Spinal cord (tissue), 10 donors: ENCODE results near the gene CSNK2A3. TPM values are rescaled to one million over a fixed set of nuclear protein-coding genes. Genes with fewer than 3 reads are reported as not detected.
A peak's percentile ranks its signal among the peaks of the same experiment; 100 is the strongest.

Experiments used
- DNase-seq, 6 donors: peaks; one replicate each; pipeline versions ENCODE4 v3.0.0 to v3.0.0-alpha.2; 2013 to 2015; ENCODE audit warnings: low spot score in 6 of 6, low read depth in 4 of 6
- H3K27ac ChIP-seq: one replicate; pipeline ENCODE4 v1.5.1; 2013; ENCODE audit warnings: low read depth, low read length, control low read depth
- H3K27me3 ChIP-seq: one replicate; pipeline ENCODE4 v1.6.1; 2013; ENCODE audit warnings: low read length; ENCODE audit not compliant: control insufficient read depth, insufficient read depth
- H3K36me3 ChIP-seq: one replicate; pipeline ENCODE4 v1.6.1; 2013; ENCODE audit warnings: low read length; ENCODE audit not compliant: control insufficient read depth, insufficient read depth
- H3K4me1 ChIP-seq: one replicate; pipeline ENCODE4 v1.6.1; 2013; ENCODE audit warnings: low read length; ENCODE audit not compliant: control insufficient read depth, insufficient read depth
- H3K4me3 ChIP-seq: one replicate; pipeline ENCODE4 v1.5.1; 2013; ENCODE audit warnings: low read depth, low read length, control low read depth
- H3K9me3 ChIP-seq: one replicate; pipeline ENCODE4 v1.6.1; 2013; ENCODE audit warnings: low read length; ENCODE audit not compliant: control insufficient read depth, insufficient read depth
- whole genome bisulfite sequencing: methylation state at CpG from one replicate; pipeline ENCODE4 v1.1.5; 2013; ENCODE audit warnings: missing lambda C conversion rate; ENCODE audit not compliant: insufficient coverage; 5-methylcytosine and 5-hydroxymethylcytosine counted together
- polyA plus RNA-seq, 2 donors: library from polyadenylated mRNA; unstranded; fragments of 120-200 nt; gene quantifications; one replicate each; pipeline ENCODE4 v1.2.1, GENCODE V29; 2013; ENCODE audit not compliant: insufficient read length in 2 of 2
- total RNA-seq, 2 donors: library from RNA; depleted of rRNA in 1 of 2; stranded (reverse); fragments of 120-200 nt in 1 of 2; fragments of >200 nt in 1 of 2; gene quantifications; one replicate each; pipeline versions ENCODE4 v1.2.3 to v1.2.4, GENCODE V29; 2013 to 2014
- donor health status: healthy.

Gene CSNK2A3
- total and polyA plus RNA-seq, 4 donors, result 2.0 to 4.5 (median 3.1) TPM

DNA sequence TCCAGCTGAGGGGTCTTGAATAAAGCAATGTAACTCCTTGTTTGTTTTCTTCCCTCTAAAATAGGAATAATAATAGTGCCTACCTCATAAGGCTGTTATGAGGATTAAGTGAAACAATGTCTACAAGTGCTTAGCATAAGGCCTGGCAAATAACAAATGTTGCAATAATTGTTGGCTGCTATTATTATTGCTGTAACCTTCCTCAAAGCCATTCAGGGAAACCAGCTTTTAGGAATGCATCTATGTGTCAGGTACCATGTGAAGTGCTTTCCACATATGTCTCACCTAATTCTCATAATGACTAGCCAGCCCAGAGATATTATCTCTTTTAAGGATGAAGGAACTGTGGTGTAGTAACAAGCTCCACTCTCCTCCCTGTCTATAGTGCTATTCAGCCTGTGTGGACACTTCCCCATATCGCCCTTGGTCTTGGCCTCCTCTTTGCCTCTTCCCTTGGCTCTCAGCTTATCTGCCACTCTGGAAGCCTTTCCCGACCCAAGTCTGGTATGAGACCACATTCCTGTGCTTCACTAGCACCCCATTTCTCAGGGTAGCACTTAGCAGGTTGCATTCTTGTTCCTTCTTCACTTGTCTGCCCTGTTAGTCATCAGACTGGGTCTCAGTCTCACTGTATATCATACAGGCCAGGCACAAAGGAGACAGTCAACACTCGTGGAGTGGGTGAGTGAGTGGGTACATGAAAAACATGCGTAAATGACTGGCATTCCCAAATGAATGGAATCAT lies 23.8 kb downstream of the CSNK2A3 start:
- H3K36me3 ChIP-seq, result no peaks in the 10 kb centered on the region
- WGBS, result 83% methylated on average over 4 of the region's 4 CpGs

DNA sequence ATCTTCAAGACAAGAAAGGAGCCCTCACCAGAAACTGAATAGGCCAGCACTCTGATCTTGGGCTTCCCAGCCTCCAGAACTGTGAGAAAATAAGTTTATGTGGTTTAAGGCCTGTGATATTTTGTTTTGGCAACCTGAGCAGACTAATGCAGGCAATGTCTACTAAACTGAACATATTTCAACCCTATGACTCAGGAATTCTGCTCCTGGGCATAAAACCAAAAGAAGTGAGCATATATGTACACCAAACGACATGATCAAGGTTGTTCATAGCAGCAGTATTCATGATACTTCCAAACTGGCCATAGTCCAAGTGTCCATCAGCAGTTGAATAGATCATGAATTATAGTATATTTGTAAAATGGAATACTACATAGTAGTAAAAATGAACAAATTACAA lies 29.0 kb downstream of the CSNK2A3 start:
- H3K4me3 ChIP-seq, result no peak overlapping the region
- H3K27me3 ChIP-seq, result no peaks in the 10 kb centered on the region
- no peak for DNase-seq
- H3K36me3 ChIP-seq, result no peaks in the 10 kb centered on the region
- H3K27ac ChIP-seq, result no peak overlapping the region
- no CpG with 5 or more reads among the region's 1 CpG for WGBS
- H3K4me1 ChIP-seq, result no peaks in the 10 kb centered on the region
- H3K9me3 ChIP-seq, result no peaks in the 10 kb centered on the region

More for the DNA sequence above, 23.8 kb downstream of the CSNK2A3 start:
- Histone ChIP-seq H3K4me3 (no peak overlapping the region), H3K9me3 (no peaks in the 10 kb centered on the region), H3K27me3 (no peaks in the 10 kb centered on the region), H3K4me1 (no peaks in the 10 kb centered on the region), H3K27ac (no peak overlapping the region)
- no peak for DNase-seq

DNA sequence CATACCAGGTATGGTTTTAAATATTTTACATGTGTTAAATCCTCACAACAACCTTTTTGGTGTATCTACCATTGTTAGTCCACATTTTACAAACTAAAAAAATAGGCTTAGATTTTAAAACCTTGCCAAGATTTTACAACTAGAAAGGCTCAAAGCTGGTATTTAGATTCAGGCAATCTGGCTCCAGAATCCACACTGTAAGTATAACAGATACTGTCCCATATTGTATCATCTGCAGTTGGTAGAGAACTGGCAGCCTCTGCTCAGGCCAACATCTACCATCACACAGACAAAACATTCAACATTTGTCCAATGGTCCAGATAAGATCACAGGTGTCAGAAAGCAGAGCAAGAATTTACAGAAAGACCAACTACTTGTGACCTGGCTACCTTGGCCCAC lies 30.9 kb downstream of the CSNK2A3 start:
- Histone ChIP-seq H3K4me3 (no peak overlapping the region), H3K27me3 (no peaks in the 10 kb centered on the region), H3K36me3 (no peaks in the 10 kb centered on the region), H3K4me1 (no peaks in the 10 kb centered on the region), H3K27ac (no peak overlapping the region), H3K9me3 (no peaks in the 10 kb centered on the region)
- peak in 1 of 6 donors; percentile 56 for DNase-seq

DNA sequence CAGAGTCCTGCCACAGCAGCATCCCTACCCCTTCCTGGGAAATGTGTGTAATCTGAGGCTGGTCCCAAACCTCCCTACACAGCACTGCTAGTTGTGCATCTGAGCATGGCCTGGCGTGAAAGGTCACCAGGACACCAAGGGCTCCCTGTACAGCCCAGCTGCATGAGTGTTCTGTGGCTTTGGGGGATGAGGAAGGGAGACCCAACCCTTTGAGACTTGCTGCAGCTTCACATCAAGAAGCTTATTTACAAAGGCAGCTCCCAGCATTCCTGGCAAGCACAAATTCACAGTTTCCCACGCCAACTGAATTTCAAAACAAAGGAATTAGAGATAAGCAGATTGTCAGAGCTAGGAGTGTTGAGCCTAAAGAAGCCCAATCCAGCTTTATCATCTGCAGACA lies 32.2 kb downstream of the CSNK2A3 start:
- DNase-seq, result peak in 1 of 6 donors; percentile 89
- Histone ChIP-seq H3K4me1 (no peaks in the 10 kb centered on the region), H3K9me3 (no peaks in the 10 kb centered on the region), H3K36me3 (no peaks in the 10 kb centered on the region), H3K27me3 (no peaks in the 10 kb centered on the region), H3K4me3 (no peak overlapping the region), H3K27ac (no peak overlapping the region)
- no CpG with 5 or more reads among the region's 2 CpGs for WGBS

DNA sequence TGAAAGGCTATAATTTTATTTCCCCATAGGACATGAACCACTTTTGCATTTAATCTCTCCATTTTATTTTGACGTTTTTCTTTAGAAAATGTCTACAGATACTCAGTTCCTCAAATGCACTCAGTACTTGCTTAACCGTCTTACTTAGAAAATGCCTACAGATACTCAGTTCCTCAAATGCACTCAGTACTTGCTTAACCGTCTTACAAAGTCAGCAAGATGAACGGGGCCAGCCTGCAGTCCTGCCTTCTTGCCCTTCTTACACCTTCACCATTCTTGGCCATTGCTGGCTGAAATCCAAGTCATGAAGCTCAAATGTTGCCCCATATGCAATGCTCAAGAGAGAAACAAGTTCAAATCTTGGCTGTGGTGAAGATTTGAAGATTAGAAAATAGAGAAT lies 34.1 kb downstream of the CSNK2A3 start:
- Histone ChIP-seq H3K36me3 (no peaks in the 10 kb centered on the region), H3K27ac (no peak overlapping the region), H3K4me1 (peaks cover 2% of the 10 kb centered on the region), H3K9me3 (no peaks in the 10 kb centered on the region), H3K27me3 (no peaks in the 10 kb centered on the region), H3K4me3 (no peak overlapping the region)
- DNase-seq, result no peak
- WGBS, result 89% methylated on average over 3 of the region's 4 CpGs

DNA sequence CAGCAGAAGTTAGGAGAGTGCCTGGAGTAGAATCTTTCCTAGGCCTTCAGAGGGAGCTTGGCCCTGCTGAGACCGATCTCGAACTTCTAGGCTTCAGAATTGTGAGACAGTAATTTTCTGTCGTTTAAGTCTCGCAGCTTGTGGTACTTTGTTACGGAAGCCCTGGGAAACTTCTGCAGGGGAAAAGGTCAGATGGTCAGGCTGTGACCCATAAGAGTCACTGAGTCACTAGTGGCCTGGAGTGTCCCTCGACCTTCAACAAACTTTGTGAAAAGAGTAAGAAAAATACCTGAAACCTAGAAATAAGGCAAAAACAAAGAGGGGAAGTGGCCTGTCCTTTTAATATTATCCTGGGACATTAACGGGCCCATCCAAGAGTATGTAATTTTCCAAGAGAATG lies 34.6 kb downstream of the CSNK2A3 start:
- no peaks in the 10 kb centered on the region for H3K27me3 ChIP-seq
- H3K27ac ChIP-seq, result no peak overlapping the region
- no peak for DNase-seq
- WGBS, result 98% methylated on average over 5 of the region's 7 CpGs
- H3K4me3 ChIP-seq, result no peak overlapping the region
- H3K9me3 ChIP-seq, result no peaks in the 10 kb centered on the region
- H3K4me1 ChIP-seq, result peaks cover 3% of the 10 kb centered on the region
- H3K36me3 ChIP-seq, result no peaks in the 10 kb centered on the region

DNA sequence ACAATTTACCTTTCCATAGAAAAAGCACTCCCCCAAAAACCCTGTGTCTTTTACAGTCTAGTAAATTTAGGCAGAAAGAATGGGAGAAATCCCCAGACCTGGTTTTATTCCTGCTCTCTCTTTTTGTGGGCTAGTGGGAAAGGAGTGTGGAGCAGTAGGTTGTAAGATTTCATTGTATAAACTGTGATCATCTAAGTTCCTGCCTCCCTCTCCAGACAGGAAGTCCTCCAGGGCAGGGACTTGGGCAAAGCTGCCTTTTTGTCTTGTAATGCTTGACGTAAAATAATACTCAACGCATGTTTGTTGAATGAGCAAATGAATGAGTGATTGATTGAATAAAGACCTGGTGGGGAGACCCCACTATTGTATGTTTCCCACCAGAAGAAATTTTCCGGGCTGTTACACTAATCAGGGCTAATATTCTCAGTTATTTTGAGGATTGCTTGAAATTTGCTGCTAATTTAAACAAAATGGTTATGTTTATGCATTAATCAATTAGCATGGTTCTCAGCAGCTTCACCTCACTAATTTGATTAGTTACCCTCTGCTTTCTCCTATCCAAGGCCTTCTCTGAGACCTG lies 36.3 kb downstream of the CSNK2A3 start:
- H3K36me3 ChIP-seq, result no peaks in the 10 kb centered on the region
- WGBS, result no CpG with 5 or more reads among the region's 3 CpGs
- peaks cover 3% of the 10 kb centered on the region for H3K4me1 ChIP-seq
- H3K27ac ChIP-seq, result no peak overlapping the region
- DNase-seq, result no peak
- H3K4me3 ChIP-seq, result no peak overlapping the region
- no peaks in the 10 kb centered on the region for H3K27me3 ChIP-seq
- no peaks in the 10 kb centered on the region for H3K9me3 ChIP-seq

DNA sequence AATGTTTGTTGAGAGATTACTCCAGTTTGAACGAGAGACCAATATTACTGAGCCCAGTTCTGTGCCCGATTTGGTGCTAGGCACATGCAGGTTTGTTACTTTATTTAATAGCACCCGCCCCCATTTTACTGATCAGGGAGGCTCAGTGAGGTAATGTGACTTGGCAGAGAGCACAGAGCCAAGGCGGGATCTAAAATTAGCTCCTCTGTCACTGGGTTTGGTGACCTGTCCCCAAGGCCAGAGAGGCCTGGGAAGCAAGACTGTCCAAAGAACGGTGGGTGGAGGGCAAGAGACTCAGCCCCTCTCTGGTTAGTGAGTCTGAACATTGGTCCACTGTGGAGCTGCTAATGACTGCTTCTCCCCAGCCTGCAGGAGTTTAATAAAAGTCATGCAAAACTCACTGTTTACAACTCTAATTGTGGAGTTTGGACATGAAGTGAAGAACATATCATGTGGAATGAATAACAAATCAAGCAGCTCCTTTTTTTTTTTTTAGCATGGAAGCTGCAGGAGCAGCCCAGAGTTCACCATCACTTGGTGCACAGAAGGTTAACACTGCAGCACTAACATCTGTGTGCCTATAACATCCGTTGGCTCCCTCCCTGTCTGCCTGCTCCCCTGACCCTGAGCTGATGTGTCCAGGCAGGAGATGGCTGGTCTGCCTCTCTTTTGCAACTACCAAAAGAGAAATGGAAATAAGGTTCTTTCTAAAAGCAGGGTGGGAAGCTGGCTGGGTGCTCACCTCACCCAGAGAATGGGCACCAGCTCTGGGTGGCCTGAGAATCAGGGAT lies 39.0 kb downstream of the CSNK2A3 start:
- peaks cover 3% of the 10 kb centered on the region for H3K4me1 ChIP-seq
- H3K9me3 ChIP-seq, result no peaks in the 10 kb centered on the region
- H3K27ac ChIP-seq, result no peak overlapping the region
- 51% methylated on average over 3 of the region's 6 CpGs for WGBS
- H3K27me3 ChIP-seq, result no peaks in the 10 kb centered on the region
- no peak for DNase-seq
- no peak overlapping the region for H3K4me3 ChIP-seq
- no peaks in the 10 kb centered on the region for H3K36me3 ChIP-seq

DNA sequence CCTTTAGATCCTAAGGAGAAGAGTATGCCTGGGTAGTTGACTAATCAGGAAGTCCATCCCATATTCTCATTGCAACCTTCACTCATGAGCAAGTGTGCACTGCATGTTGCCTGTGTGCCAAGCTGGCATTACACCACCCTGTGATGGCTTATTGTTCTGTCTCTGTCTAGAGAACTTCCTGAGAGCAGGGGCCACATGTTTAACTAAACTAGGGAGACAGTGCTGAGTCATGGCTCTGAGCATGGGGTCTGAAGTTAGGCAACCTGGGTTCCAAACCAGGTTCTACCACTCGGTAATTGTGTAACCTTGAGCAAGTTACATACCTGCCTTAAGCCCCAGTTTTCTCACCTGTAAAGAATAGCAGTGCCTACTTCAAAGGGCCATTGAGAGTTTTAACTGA lies 39.6 kb downstream of the CSNK2A3 start:
- WGBS, result no CpG with 5 or more reads among the region's 1 CpG
- no peaks in the 10 kb centered on the region for H3K9me3 ChIP-seq
- DNase-seq, result no peak
- no peak overlapping the region for H3K4me3 ChIP-seq
- H3K36me3 ChIP-seq, result no peaks in the 10 kb centered on the region
- H3K4me1 ChIP-seq, result peaks cover 3% of the 10 kb centered on the region
- no peak overlapping the region for H3K27ac ChIP-seq
- H3K27me3 ChIP-seq, result no peaks in the 10 kb centered on the region
